Mesothelial cell of epicardium (in vitro differentiated cells): ENCODE results near the gene EPX. TPM values are rescaled to one million over a fixed set of nuclear protein-coding genes. Genes with fewer than 3 reads are reported as not detected.

ENCODE experiments used
- DNase-seq, 2 experiments: peaks; one replicate each; pipeline ENCODE4 v3.0.0; 2021; ENCODE audit warnings: low spot score in 2 of 2; ENCODE audit not compliant: unreplicated experiment in 2 of 2
- H3K27ac Mint-ChIP-seq: 2 replicates; pipeline ENCODE4 v1.8.0; 2021; ENCODE audit warnings: mixed read lengths
- H3K27me3 Mint-ChIP-seq: 2 replicates; pipeline ENCODE4 v1.8.0; 2021; ENCODE audit warnings: low read depth, mixed read lengths
- H3K36me3 Mint-ChIP-seq: 2 replicates; pipeline ENCODE4 v1.8.0; 2021; ENCODE audit warnings: mixed read lengths
- H3K4me1 Mint-ChIP-seq: 2 replicates; pipeline ENCODE4 v1.8.0; 2021; ENCODE audit warnings: mixed read lengths
- H3K4me3 Mint-ChIP-seq: 2 replicates; pipeline ENCODE4 v1.8.0; 2021; ENCODE audit warnings: mild to moderate bottlenecking, moderate library complexity, mixed read lengths
- H3K9me3 Mint-ChIP-seq: 2 replicates; pipeline ENCODE4 v1.8.0; 2021; ENCODE audit warnings: mixed read lengths
- CTCF ChIP-seq: fragments of 200-600 bp; sonication (generic); IDR thresholded peaks from one replicate; pipeline ENCODE4 v1.5.0; 2021; ENCODE audit warnings: antibody characterized with exemption; ENCODE audit not compliant: unreplicated experiment
- total RNA-seq: library from RNA; stranded (reverse); gene quantifications from 3 replicates; pipeline ENCODE4 v1.2.1, GENCODE V29; 2021

The EPX gene
- total RNA-seq, 1 donor from 2014 or later = not detected

- DNase-seq = no peak
- no peaks in the 10 kb centered on the region for H3K4me1 Mint-ChIP-seq
Measured at GRCh38 chr17:58176200-58176599, 16.3 kb upstream of the EPX start.

GRCh38 chr17:58181796-58182195, 10.7 kb upstream of the EPX start:
- no peak for DNase-seq
- Mint-ChIP-seq H3K4me3 (no peak overlapping the region), H3K9me3 (no peaks in the 10 kb centered on the region), H3K4me1 (no peaks in the 10 kb centered on the region), H3K27me3 (peaks cover 21% of the 10 kb centered on the region), H3K27ac (no peak overlapping the region), H3K36me3 (no peaks in the 10 kb centered on the region)
- no peak for TF ChIP-seq CTCF

More at GRCh38 chr17:58176200-58176599, 16.3 kb upstream of the EPX start:
- Mint-ChIP-seq H3K9me3 (no peaks in the 10 kb centered on the region), H3K27me3 (peaks cover 55% of the 10 kb centered on the region), H3K27ac (no peak overlapping the region), H3K36me3 (no peaks in the 10 kb centered on the region), H3K4me3 (no peak overlapping the region)
- no peak for TF ChIP-seq CTCF

GRCh38 chr17:58183514-58183913, 9.0 kb upstream of the EPX start:
- Mint-ChIP-seq H3K4me1 (no peaks in the 10 kb centered on the region), H3K27me3 (peaks cover 28% of the 10 kb centered on the region), H3K27ac (no peak overlapping the region), H3K9me3 (no peaks in the 10 kb centered on the region), H3K4me3 (no peak overlapping the region), H3K36me3 (no peaks in the 10 kb centered on the region)
- DNase-seq = no peak
- no peak for TF ChIP-seq CTCF

GRCh38 chr17:58184308-58184985, 8.1 kb upstream of the EPX start:
- no peak overlapping the region for H3K27ac Mint-ChIP-seq

GRCh38 chr17:58184986-58185761, 7.4 kb upstream of the EPX start:
- TF ChIP-seq CTCF = no peak
- Mint-ChIP-seq H3K4me3 (no peak overlapping the region), H3K4me1 (no peaks in the 10 kb centered on the region), H3K36me3 (no peaks in the 10 kb centered on the region), H3K9me3 (no peaks in the 10 kb centered on the region), H3K27ac (no peak overlapping the region), H3K27me3 (peaks cover 36% of the 10 kb centered on the region)
- DNase-seq = no peak

More at GRCh38 chr17:58184308-58184985, 8.1 kb upstream of the EPX start:
- Mint-ChIP-seq H3K27me3 (peaks cover 33% of the 10 kb centered on the region), H3K4me1 (no peaks in the 10 kb centered on the region), H3K9me3 (no peaks in the 10 kb centered on the region), H3K36me3 (no peaks in the 10 kb centered on the region), H3K4me3 (no peak overlapping the region)
- no peak for DNase-seq
- no peak for TF ChIP-seq CTCF
